H1 (cell line): ENCODE measurements around the gene TTC33. TPM values are rescaled to one million over a fixed set of nuclear protein-coding genes. Genes with fewer than 3 reads are reported as not detected.

Experiments used
- CTCF ChIA-PET: fragments of 300-600 bp; sonication (Branson Sonifier 250); formaldehyde crosslinking; loops from one replicate; lab custom pipeline; 2021; ENCODE audit not compliant: partially characterized antibody; lab: Charles Lee
- POLR2A ChIA-PET: fragments of 300-600 bp; sonication (Branson Sonifier 250); formaldehyde crosslinking; loops from one replicate; lab custom pipeline; 2021; ENCODE audit warnings: inconsistent platforms; ENCODE audit not compliant: partially characterized antibody; lab: Charles Lee
- DNase-seq, 2 experiments: peaks; one replicate each; pipeline versions ENCODE4 v3.0.0 to v3.0.0-alpha.2; 2010 to 2022; ENCODE audit warnings: low spot score in 2 of 2, low read depth in 1 of 2, mixed read lengths in 1 of 2
- FAIRE-seq: peaks from 2 replicates; lab custom pipeline; 2011; peaks lifted over from hg19 to GRCh38; lab: Jason Lieb, UNC
- H2AFZ ChIP-seq: 2 replicates; pipeline ENCODE4 v1.8.1; 2012; ENCODE audit warnings: low read length, inconsistent platforms
- H2AK5ac ChIP-seq: 2 replicates; pipeline ENCODE4 v1.6.1; 2013; ENCODE audit warnings: low read depth, low read length
- H2BK120ac ChIP-seq: replicated peaks from 2 replicates; pipeline ENCODE3; 2013; ENCODE audit warnings: low read depth, low read length, inconsistent platforms
- H2BK12ac ChIP-seq: 2 replicates; pipeline ENCODE4 v1.6.1; 2013; ENCODE audit warnings: low read depth, low read length
- H2BK15ac ChIP-seq: 2 replicates; pipeline ENCODE4 v1.6.1; 2013; ENCODE audit warnings: low read length
- H2BK20ac ChIP-seq: 2 replicates; pipeline ENCODE4 v1.6.1; 2013; ENCODE audit warnings: low read length
- H2BK5ac ChIP-seq: 2 replicates; pipeline ENCODE4 v1.6.1; 2013; ENCODE audit warnings: low read depth, low read length
- H3K14ac ChIP-seq: 2 replicates; pipeline ENCODE4 v1.6.1; 2013; ENCODE audit warnings: inconsistent platforms; ENCODE audit not compliant: insufficient read length
- H3K18ac ChIP-seq: 2 replicates; pipeline ENCODE4 v1.6.1; 2013; ENCODE audit warnings: low read length; ENCODE audit errors: extremely low read depth
- H3K23ac ChIP-seq: 2 replicates; pipeline ENCODE4 v1.6.1; 2013; ENCODE audit warnings: inconsistent platforms; ENCODE audit not compliant: insufficient read length
- H3K23me2 ChIP-seq: 2 replicates; pipeline ENCODE4 v1.6.1; 2013; ENCODE audit warnings: low read depth, low read length
- H3K27ac ChIP-seq: 2 replicates; pipeline ENCODE4 v1.6.1; 2011; ENCODE audit warnings: low read depth, low read length, inconsistent platforms
- H3K27me3 ChIP-seq, 4 experiments: replicated peaks in 1 of 4; 1 replicate in 1 of 4; 2 replicates in 3 of 4; pipeline versions ENCODE4 v1.6.1 to v1.8.1; 2011 to 2013; ENCODE audit warnings: low read length in 3 of 4, mild to moderate bottlenecking in 3 of 4, inconsistent platforms in 2 of 4, mixed read lengths in 2 of 4, moderate library complexity in 1 of 4; ENCODE audit not compliant: control insufficient read depth in 3 of 4, insufficient read depth in 3 of 4; ENCODE audit errors: extremely low read depth in 1 of 4
- H3K36me3 ChIP-seq, 4 experiments: 2 replicates each; pipeline versions ENCODE4 v1.6.1 to v1.8.1; 2011 to 2013; ENCODE audit warnings: mild to moderate bottlenecking in 4 of 4, low read length in 3 of 4, moderate library complexity in 2 of 4, control low read depth in 1 of 4, inconsistent platforms in 1 of 4; ENCODE audit not compliant: insufficient read depth in 4 of 4, control insufficient read depth in 2 of 4
- H3K4ac ChIP-seq: replicated peaks from 2 replicates; pipeline ENCODE3; 2013; ENCODE audit warnings: low read length, low read depth, mixed read lengths, inconsistent platforms; ENCODE audit not compliant: insufficient read length
- H3K4me1 ChIP-seq, 4 experiments: replicated peaks in 1 of 4; 1 replicate in 1 of 4; 2 replicates in 3 of 4; pipeline versions ENCODE4 v1.6.1 to v1.8.1; 2011 to 2013; ENCODE audit warnings: low read length in 3 of 4, inconsistent platforms in 2 of 4, mixed read lengths in 1 of 4; ENCODE audit not compliant: insufficient read depth in 4 of 4, control insufficient read depth in 3 of 4
- H3K4me2 ChIP-seq, 2 experiments: 2 replicates each; pipeline versions ENCODE4 v1.6.1 to v1.8.1; 2011 to 2013; ENCODE audit warnings: low read depth in 2 of 2, low read length in 2 of 2, control low read depth in 1 of 2, inconsistent platforms in 1 of 2, mild to moderate bottlenecking in 1 of 2; ENCODE audit not compliant: insufficient read depth in 1 of 2
- H3K4me3 ChIP-seq, 4 experiments: fragments of 200-600, 300-600 bp in 1 of 4; sonication (generic), shearing (Covaris generic), sonication (Bioruptor Twin) in 1 of 4; 2 replicates each; pipeline versions ENCODE4 v1.5.1 to v1.8.1; 2011 to 2016; ENCODE audit warnings: low read length in 4 of 4, low read depth in 3 of 4, control low read depth in 2 of 4, inconsistent platforms in 2 of 4, mild to moderate bottlenecking in 2 of 4, mixed read lengths in 1 of 4, moderate library complexity in 1 of 4; ENCODE audit not compliant: insufficient read depth in 2 of 4; ENCODE audit errors: extremely low read depth in 1 of 4
- H3K56ac ChIP-seq: replicated peaks from 2 replicates; pipeline ENCODE3; 2013; ENCODE audit warnings: low read depth, mild to moderate bottlenecking, mixed read lengths, low read length, inconsistent platforms; ENCODE audit not compliant: insufficient read length
- H3K79me1 ChIP-seq: 2 replicates; pipeline ENCODE4 v1.6.1; 2013; ENCODE audit warnings: low read depth, low read length, control low read depth
- H3K79me2 ChIP-seq, 2 experiments: 2 replicates each; pipeline versions ENCODE4 v1.6.1 to v1.8.1; 2012 to 2013; ENCODE audit warnings: low read length in 2 of 2, mild to moderate bottlenecking in 2 of 2, inconsistent platforms in 1 of 2; ENCODE audit not compliant: insufficient read depth in 2 of 2, control insufficient read depth in 1 of 2
- H3K9ac ChIP-seq, 4 experiments: replicated peaks in 1 of 4; 1 replicate in 1 of 4; 2 replicates in 3 of 4; pipeline versions ENCODE4 v1.6.1 to v1.8.1; 2011 to 2013; ENCODE audit warnings: low read depth in 3 of 4, low read length in 3 of 4, control low read depth in 2 of 4, mild to moderate bottlenecking in 2 of 4, moderate library complexity in 2 of 4, inconsistent platforms in 1 of 4; ENCODE audit errors: extremely low read depth in 1 of 4
- H3K9me3 ChIP-seq, 2 experiments: 2 replicates each; pipeline versions ENCODE4 v1.6.1 to v1.8.1; 2012 to 2013; ENCODE audit warnings: mild to moderate bottlenecking in 2 of 2, moderate library complexity in 2 of 2, control low read depth in 1 of 2, inconsistent platforms in 1 of 2, low read depth in 1 of 2, low read length in 1 of 2, mixed read lengths in 1 of 2; ENCODE audit not compliant: insufficient read depth in 2 of 2
- H4K20me1 ChIP-seq, 2 experiments: replicated peaks in 1 of 2; 2 replicates each; pipeline versions ENCODE3 to v1.8.1; 2011 to 2013; ENCODE audit warnings: inconsistent platforms in 2 of 2, low read length in 2 of 2, mild to moderate bottlenecking in 1 of 2; ENCODE audit not compliant: insufficient read depth in 2 of 2, control insufficient read depth in 1 of 2
- H4K5ac ChIP-seq: 2 replicates; pipeline ENCODE4 v1.6.1; 2013; ENCODE audit warnings: low read length, low read depth, mixed read lengths, inconsistent platforms; ENCODE audit not compliant: insufficient read length
- H4K8ac ChIP-seq: 2 replicates; pipeline ENCODE4 v1.8.0; 2013; ENCODE audit warnings: mild to moderate bottlenecking, moderate library complexity, low read length, inconsistent platforms; ENCODE audit not compliant: insufficient read depth; ENCODE audit errors: extremely low read depth
- H4K91ac ChIP-seq: replicated peaks from 2 replicates; pipeline ENCODE3; 2013; ENCODE audit warnings: low read length, mixed read lengths, inconsistent platforms; ENCODE audit not compliant: insufficient read length
- CBX8 ChIP-seq: fragments of 300-800, 300-1000 bp; sonication (generic); IDR thresholded peaks from 2 replicates; pipeline ENCODE4 v1.7.1; 2016; ENCODE audit warnings: low read depth, low read length, borderline replicate concordance
- CEBPB ChIP-seq: IDR thresholded peaks from 2 replicates; pipeline ENCODE4 v1.6.1; 2012; ENCODE audit warnings: low read depth, low read length
- CHD1 ChIP-seq: IDR thresholded peaks from 2 replicates; pipeline ENCODE4 v1.6.1; 2012; ENCODE audit warnings: low read depth, low read length, improper control_type of control experiment
- CTBP2 ChIP-seq: IDR thresholded peaks from 2 replicates; pipeline ENCODE4 v1.7.0; 2011; ENCODE audit warnings: borderline replicate concordance, mild to moderate bottlenecking, moderate library complexity, mixed read lengths, low read length; ENCODE audit not compliant: insufficient read depth, insufficient read length
- FOSL1 ChIP-seq: IDR thresholded peaks from 2 replicates; pipeline ENCODE4 v1.6.1; 2011; ENCODE audit warnings: mild to moderate bottlenecking, low read depth, low read length, moderate library complexity; ENCODE audit not compliant: insufficient read depth
- MAFK ChIP-seq: IDR thresholded peaks from 2 replicates; pipeline ENCODE4 v1.6.1; 2012; ENCODE audit warnings: low read depth, mild to moderate bottlenecking, improper control_type of control experiment, low read length
- NANOG ChIP-seq: IDR thresholded peaks from 2 replicates; pipeline ENCODE4 v1.6.1; 2011; ENCODE audit warnings: low read length, low read depth, mild to moderate bottlenecking, inconsistent platforms; ENCODE audit not compliant: insufficient read depth, poor library complexity, severe bottlenecking
- PHF8 ChIP-seq: fragments of 200-600 bp; sonication (generic); conservative IDR thresholded peaks from 2 replicates; pipeline ENCODE4 v1.7.1; 2012; ENCODE audit warnings: low read depth, mild to moderate bottlenecking, inconsistent platforms, low read length, moderate library complexity
- POLR2A ChIP-seq, 2 experiments: IDR thresholded peaks; 1 replicate in 1 of 2; 2 replicates in 1 of 2; pipeline ENCODE4 v1.6.1; 2011; ENCODE audit warnings: low read depth in 2 of 2, low read length in 2 of 2, mild to moderate bottlenecking in 2 of 2; ENCODE audit errors: control extremely low read depth in 1 of 2
- POLR2AphosphoS5 ChIP-seq: IDR thresholded peaks from 2 replicates; pipeline ENCODE4 v1.6.1; 2011; ENCODE audit warnings: low read depth, low read length
- RAD21 ChIP-seq, 2 experiments: IDR thresholded peaks in 1 of 2; conservative IDR thresholded peaks in 1 of 2; 2 replicates each; pipeline ENCODE4 v1.6.1; 2011; ENCODE audit warnings: low read depth in 2 of 2, low read length in 2 of 2, improper control_type of control experiment in 1 of 2, inconsistent platforms in 1 of 2, mild to moderate bottlenecking in 1 of 2, moderate library complexity in 1 of 2
- RBBP5 ChIP-seq: IDR thresholded peaks from 2 replicates; pipeline ENCODE4 v1.7.1; 2012; ENCODE audit warnings: low read depth, mild to moderate bottlenecking, inconsistent platforms, low read length, moderate library complexity, borderline replicate concordance
- SIX5 ChIP-seq: IDR thresholded peaks from 2 replicates; pipeline ENCODE4 v1.6.1; 2011; ENCODE audit warnings: mild to moderate bottlenecking, low read depth, low read length
- TBP ChIP-seq: IDR thresholded peaks from 2 replicates; pipeline ENCODE4 v1.6.1; 2011; ENCODE audit warnings: low read depth, low read length, improper control_type of control experiment
- TEAD4 ChIP-seq: IDR thresholded peaks from 2 replicates; pipeline ENCODE4 v1.6.1; 2012; ENCODE audit warnings: low read depth, low read length, inconsistent platforms, mixed read lengths
- WGBS, 2 experiments: shearing (Covaris generic) in 1 of 2; methylation state at CpG; one replicate each; pipeline versions ENCODE4 v1.1.6 to v1.1.7; 2013 to 2015; ENCODE audit warnings: low lambda C conversion rate in 2 of 2, mixed read lengths in 2 of 2, inconsistent platforms in 1 of 2, low coverage in 1 of 2, missing lambda C conversion rate in 1 of 2; ENCODE audit not compliant: insufficient replicate concordance in 2 of 2, insufficient coverage in 1 of 2, insufficient read length in 1 of 2; ENCODE audit errors: extremely low coverage in 1 of 2, missing lambda C conversion rate in 1 of 2; 5-methylcytosine and 5-hydroxymethylcytosine counted together
- polyA plus RNA-seq, 7 experiments: library from polyadenylated mRNA; depleted of rRNA in 3 of 7; stranded (reverse) in 5 of 7; unstranded in 2 of 7; fragments of >200 nt in 5 of 7; fragments of 200-250 nt in 2 of 7; gene quantifications; 1 replicate in 5 of 7; 2 replicates in 1 of 7; 4 replicates in 1 of 7; pipeline versions ENCODE4 v1.2.1 to v1.2.3, GENCODE V29; 2011 to 2013; ENCODE audit warnings: missing spikeins in 2 of 7, mixed read lengths in 2 of 7
- total RNA-seq: library from RNA; stranded (reverse); fragmentation: NEBNext Ultra II Directional; extraction: Animal tissue kit (Norgen Biotek cat#: 25700); gene quantifications from 2 replicates; pipeline ENCODE4 v1.2.1, GENCODE V29; 2021

Gene TTC33
- total and polyA plus RNA-seq, 2 of the 8 experiments (the other 6 are each of a cell fraction or from before 2014, with no cell fraction given), result 1.2 to 12.6 TPM

- no peaks in the 10 kb centered on the region for H3K79me2 ChIP-seq
- H3K56ac ChIP-seq, result no peak overlapping the region
- H4K20me1 ChIP-seq, result peaks cover 1 to 5% of the 10 kb centered on the region in 2 experiments
- DNase-seq (no peak), FAIRE-seq (no peak)
- no peak overlapping the region for H2BK5ac ChIP-seq
- no peak overlapping the region for H3K14ac ChIP-seq
- H4K91ac ChIP-seq, result no peak overlapping the region
- CTCF ChIA-PET, result interaction anchor here (0.7 to 0.8 kb wide), 2 partner anchors 12 to 964 kb away, joined by 3 read pairs; no protein-coding TSS in a partner anchor
- no peak overlapping the region for H3K9ac ChIP-seq
- H3K4me1 ChIP-seq, result peaks cover 5 to 18% (median 14%) of the 10 kb centered on the region in 4 experiments
- no peak overlapping the region for H3K4me2 ChIP-seq
- H3K79me1 ChIP-seq, result no peaks in the 10 kb centered on the region
- no peaks in the 10 kb centered on the region for H3K36me3 ChIP-seq
- no peak overlapping the region for H2BK120ac ChIP-seq
- no peak overlapping the region for H2BK15ac ChIP-seq
- no peak overlapping the region for H3K18ac ChIP-seq
- no peak overlapping the region for H2BK12ac ChIP-seq
- H2BK20ac ChIP-seq, result no peak overlapping the region
- POLR2A ChIA-PET, result interaction anchor here (0.6 kb wide), 1 partner anchor 115 kb away, joined by 3 read pairs; no protein-coding TSS in a partner anchor
- no peak overlapping the region for H3K27ac ChIP-seq
- H3K4ac ChIP-seq, result no peak overlapping the region
- no peak overlapping the region for H4K5ac ChIP-seq
- no peak overlapping the region for H4K8ac ChIP-seq
- H3K23me2 ChIP-seq, result peaks cover 21% of the 10 kb centered on the region
- no peak overlapping the region for H2AFZ ChIP-seq
- WGBS, 2 experiments, result 74% methylated on average over 2 of the region's 2 CpGs; no CpG with 5 or more reads in 1 of the 2 experiments
- peaks cover 21 to 27% (median 25%) of the 10 kb centered on the region in 4 experiments for H3K27me3 ChIP-seq
- H3K23ac ChIP-seq, result no peak overlapping the region
- no peak overlapping the region for H3K4me3 ChIP-seq
- H2AK5ac ChIP-seq, result no peak overlapping the region
- no peaks in the 10 kb centered on the region; a peak in 1 of 4 replicates for H3K9me3 ChIP-seq
- TF ChIP-seq SIX5, result no peak
- no peak for TF ChIP-seq FOSL1
- TF ChIP-seq CEBPB, result no peak
- TF ChIP-seq TEAD4, result no peak
- no peak for TF ChIP-seq TBP
- TF ChIP-seq POLR2AphosphoS5, result no peak
- no peak for TF ChIP-seq CTBP2
- no peak for TF ChIP-seq NANOG
- TF ChIP-seq CHD1, result no peak
- no peak for TF ChIP-seq PHF8
- no peak for TF ChIP-seq CBX8
- no peak for TF ChIP-seq MAFK
- no peak for TF ChIP-seq RAD21 (IDR thresholded peaks at IDR 0.05 in 1 of 2, conservative IDR thresholded peaks at IDR 0.05 in 1 of 2; ENCODE audit: low read depth in 2 of 2, low read length in 2 of 2)
- TF ChIP-seq RBBP5, result no peak
- no peak for TF ChIP-seq POLR2A (IDR thresholded peaks at IDR 0.05; ENCODE audit: control extremely low read depth in 1 of 2, low read depth in 2 of 2, low read length in 2 of 2)
Observed at GRCh38 chr5:40677456-40677855, 78.3 kb downstream of the TTC33 start.
